Suprapubic skin (tissue), 3 donors: ENCODE data around the gene TRIO.

Source experiments
- POLR2AphosphoS5 ChIP-seq, 3 donors: sonication (generic); formaldehyde crosslinking; IDR thresholded peaks; one replicate each; pipeline ENCODE4 v1.6.1; 2017; ENCODE audit warnings: antibody characterized with exemption in 3 of 3
- TF ChIP-seq, protein P1 (sequence below), 2 donors: fragments of 200-600 bp in 1 of 2; fragments of 450-650 bp in 1 of 2; sonication (generic) in 1 of 2; IDR thresholded peaks; one replicate each; pipeline ENCODE4 v1.5.1; 2016 to 2019; ENCODE audit warnings: antibody characterized with exemption in 2 of 2, mild to moderate bottlenecking in 1 of 2, moderate library complexity in 1 of 2

DNA sequence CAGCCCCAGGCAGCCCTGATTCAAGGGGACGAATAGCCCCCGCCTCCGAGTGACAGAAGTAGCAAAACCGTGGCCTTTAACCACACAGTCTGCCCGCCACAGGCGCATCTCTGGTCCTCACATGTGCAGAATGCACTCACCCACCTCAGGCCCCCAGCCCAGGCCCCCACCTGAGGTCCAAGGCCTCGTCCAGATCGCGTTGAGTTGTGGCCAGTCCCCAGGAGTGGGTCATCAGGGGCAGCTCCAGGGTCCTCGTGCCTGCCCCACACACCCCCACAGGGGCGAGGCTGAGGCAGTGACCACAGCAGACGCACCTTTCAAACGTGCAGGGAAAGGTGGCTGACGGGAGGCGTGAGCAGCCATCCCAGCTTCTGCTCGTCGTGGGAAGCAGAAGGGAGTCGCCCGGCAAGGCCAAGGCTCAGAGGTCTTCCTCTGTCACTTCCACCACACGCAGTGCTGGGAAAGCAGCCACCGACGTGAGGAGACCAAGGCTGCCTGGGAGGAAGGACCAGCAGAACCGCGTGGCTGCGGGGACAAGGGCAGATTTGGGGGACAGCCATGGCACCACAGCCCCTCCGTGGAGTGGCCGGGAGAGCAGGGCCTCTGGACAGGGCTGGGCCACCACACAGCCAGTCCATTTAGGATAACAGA is 360.7 kb downstream of the TRIO start:
- TF ChIP-seq, protein P1, sequence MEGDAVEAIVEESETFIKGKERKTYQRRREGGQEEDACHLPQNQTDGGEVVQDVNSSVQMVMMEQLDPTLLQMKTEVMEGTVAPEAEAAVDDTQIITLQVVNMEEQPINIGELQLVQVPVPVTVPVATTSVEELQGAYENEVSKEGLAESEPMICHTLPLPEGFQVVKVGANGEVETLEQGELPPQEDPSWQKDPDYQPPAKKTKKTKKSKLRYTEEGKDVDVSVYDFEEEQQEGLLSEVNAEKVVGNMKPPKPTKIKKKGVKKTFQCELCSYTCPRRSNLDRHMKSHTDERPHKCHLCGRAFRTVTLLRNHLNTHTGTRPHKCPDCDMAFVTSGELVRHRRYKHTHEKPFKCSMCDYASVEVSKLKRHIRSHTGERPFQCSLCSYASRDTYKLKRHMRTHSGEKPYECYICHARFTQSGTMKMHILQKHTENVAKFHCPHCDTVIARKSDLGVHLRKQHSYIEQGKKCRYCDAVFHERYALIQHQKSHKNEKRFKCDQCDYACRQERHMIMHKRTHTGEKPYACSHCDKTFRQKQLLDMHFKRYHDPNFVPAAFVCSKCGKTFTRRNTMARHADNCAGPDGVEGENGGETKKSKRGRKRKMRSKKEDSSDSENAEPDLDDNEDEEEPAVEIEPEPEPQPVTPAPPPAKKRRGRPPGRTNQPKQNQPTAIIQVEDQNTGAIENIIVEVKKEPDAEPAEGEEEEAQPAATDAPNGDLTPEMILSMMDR (IDR thresholded peaks at IDR 0.05) = no peak
- TF ChIP-seq POLR2AphosphoS5 (IDR thresholded peaks at IDR 0.05) = no peak
